Mesenchymal stem cell (in vitro differentiated cells and primary cell): ENCODE results near the gene ECHS1. TPM values are rescaled to one million over a fixed set of nuclear protein-coding genes. Genes with fewer than 3 reads are reported as not detected.

ENCODE experiments used
- DNase-seq: peaks from one replicate; pipeline ENCODE4 v3.0.0-alpha.2; 2013
- H2AFZ ChIP-seq: one replicate; pipeline ENCODE4 v1.6.1; 2013; ENCODE audit warnings: low read depth, mild to moderate bottlenecking, control low read depth, inconsistent platforms, low read length, moderate library complexity
- H2AK5ac ChIP-seq: 2 replicates; pipeline ENCODE4 v1.6.1; 2013; ENCODE audit warnings: low read length, moderate library complexity, mild to moderate bottlenecking, inconsistent platforms; ENCODE audit not compliant: severe bottlenecking
- H2BK120ac ChIP-seq: one replicate; pipeline ENCODE4 v1.6.1; 2013; ENCODE audit warnings: low read depth, mild to moderate bottlenecking, inconsistent platforms, low read length, moderate library complexity
- H2BK12ac ChIP-seq, 2 experiments: one replicate each; pipeline ENCODE4 v1.6.1; 2013; ENCODE audit warnings: inconsistent platforms in 2 of 2, low read length in 2 of 2, mild to moderate bottlenecking in 2 of 2, moderate library complexity in 2 of 2, control low read depth in 1 of 2
- H2BK15ac ChIP-seq: one replicate; pipeline ENCODE4 v1.6.1; 2013; ENCODE audit warnings: mild to moderate bottlenecking, low read depth, inconsistent platforms; ENCODE audit not compliant: poor library complexity, severe bottlenecking
- H2BK5ac ChIP-seq: 2 replicates; pipeline ENCODE4 v1.6.1; 2013; ENCODE audit warnings: low read depth, mild to moderate bottlenecking, low read length, control low read depth, inconsistent platforms; ENCODE audit not compliant: poor library complexity, severe bottlenecking
- H3K14ac ChIP-seq, 2 experiments: one replicate each; pipeline ENCODE4 v1.6.1; 2013; ENCODE audit warnings: inconsistent platforms in 2 of 2, low read length in 2 of 2, control low read depth in 1 of 2, mild to moderate bottlenecking in 1 of 2, moderate library complexity in 1 of 2
- H3K18ac ChIP-seq, 2 experiments: one replicate each; pipeline ENCODE4 v1.6.1; 2013; ENCODE audit warnings: inconsistent platforms in 2 of 2, low read length in 2 of 2, control low read depth in 1 of 2, low read depth in 1 of 2, mild to moderate bottlenecking in 1 of 2
- H3K23ac ChIP-seq, 2 experiments: one replicate each; pipeline ENCODE4 v1.6.1; 2013; ENCODE audit warnings: inconsistent platforms in 2 of 2, low read length in 2 of 2, mild to moderate bottlenecking in 2 of 2, moderate library complexity in 2 of 2, control low read depth in 1 of 2
- H3K27ac ChIP-seq: 2 replicates; pipeline ENCODE4 v1.5.1; 2013; ENCODE audit warnings: mild to moderate bottlenecking, moderate library complexity, low read length, control low read depth, inconsistent platforms; ENCODE audit not compliant: poor library complexity, severe bottlenecking
- H3K27me3 ChIP-seq, 2 experiments: 2 replicates each; pipeline versions ENCODE4 v1.6.1 to v1.7.0; 2013; ENCODE audit warnings: low read length in 2 of 2, mild to moderate bottlenecking in 2 of 2, moderate library complexity in 2 of 2, control low read depth in 1 of 2, inconsistent platforms in 1 of 2; ENCODE audit not compliant: control insufficient read depth in 1 of 2, insufficient read depth in 1 of 2
- H3K36me3 ChIP-seq, 2 experiments: 2 replicates each; pipeline versions ENCODE4 v1.6.1 to v1.7.0; 2013; ENCODE audit warnings: low read length in 2 of 2, control low read depth in 1 of 2, inconsistent platforms in 1 of 2, low read depth in 1 of 2, mild to moderate bottlenecking in 1 of 2; ENCODE audit not compliant: insufficient read depth in 2 of 2, control insufficient read depth in 1 of 2
- H3K4ac ChIP-seq, 2 experiments: one replicate each; pipeline ENCODE4 v1.6.1; 2013; ENCODE audit warnings: inconsistent platforms in 2 of 2, low read length in 2 of 2, mild to moderate bottlenecking in 2 of 2, moderate library complexity in 2 of 2, control low read depth in 1 of 2, low read depth in 1 of 2
- H3K4me1 ChIP-seq: 2 replicates; pipeline ENCODE4 v1.6.1; 2013; ENCODE audit warnings: low read depth, low read length, control low read depth; ENCODE audit not compliant: control insufficient read depth, insufficient read depth
- H3K4me2 ChIP-seq: 2 replicates; pipeline ENCODE4 v1.6.1; 2013; ENCODE audit warnings: low read length, mild to moderate bottlenecking, inconsistent platforms; ENCODE audit not compliant: poor library complexity, severe bottlenecking
- H3K4me3 ChIP-seq, 2 experiments: 2 replicates each; pipeline versions ENCODE4 v1.5.1 to v1.7.0; 2013; ENCODE audit warnings: low read length in 2 of 2, mild to moderate bottlenecking in 2 of 2, control low read depth in 1 of 2, low read depth in 1 of 2; ENCODE audit not compliant: insufficient read depth in 1 of 2
- H3K79me1 ChIP-seq: replicated peaks from 2 replicates; pipeline ENCODE4 v1.6.1; 2013; ENCODE audit warnings: mild to moderate bottlenecking, control low read depth, low read length, inconsistent platforms; ENCODE audit not compliant: poor library complexity, severe bottlenecking
- H3K9ac ChIP-seq: 2 replicates; pipeline ENCODE4 v1.7.0; 2013; ENCODE audit warnings: mild to moderate bottlenecking, low read length, moderate library complexity
- H3K9me3 ChIP-seq: 2 replicates; pipeline ENCODE4 v1.7.0; 2013; ENCODE audit warnings: mild to moderate bottlenecking, low read length; ENCODE audit not compliant: control insufficient read depth
- H4K8ac ChIP-seq: one replicate; pipeline ENCODE4 v1.6.1; 2013; ENCODE audit warnings: inconsistent platforms, mild to moderate bottlenecking, low read length, moderate library complexity
- H4K91ac ChIP-seq: one replicate; pipeline ENCODE4 v1.6.1; 2013; ENCODE audit warnings: mild to moderate bottlenecking, low read length, inconsistent platforms
- WGBS: methylation state at CpG from one replicate; pipeline ENCODE4 v1.1.7; 2013; ENCODE audit warnings: mixed read lengths; 5-methylcytosine and 5-hydroxymethylcytosine counted together
- small RNA-seq: library from polyadenylated mRNA; stranded (forward); fragments of <200 nt; extraction: miRNeasy Mini kit (QIAGEN cat#:217004); gene quantifications from one replicate; pipeline ENCODE3, GENCODE V24; 2013; ENCODE audit warnings: low read depth

ECHS1 gene

DNA sequence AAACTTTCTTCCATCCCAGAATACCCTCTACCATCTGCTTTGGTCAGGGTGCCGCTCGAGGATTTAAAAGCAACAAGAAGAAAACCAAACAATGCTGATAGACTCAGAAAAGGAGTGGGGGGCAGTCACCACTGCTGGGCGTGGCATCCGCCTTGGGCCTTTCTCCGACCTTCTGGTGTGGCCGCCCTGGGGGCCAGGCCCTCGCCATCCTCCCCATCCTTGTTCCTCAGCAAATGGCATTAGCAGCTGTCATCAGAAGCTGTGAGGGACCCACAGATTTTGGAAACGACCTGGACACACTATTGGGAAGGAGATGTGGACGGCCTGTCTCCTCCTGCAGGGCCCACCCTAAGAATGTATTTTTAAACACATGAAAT is 60.4 kb downstream of the ECHS1 start:
- Histone ChIP-seq H2AFZ (no peak overlapping the region), H3K79me1 (peaks cover 15% of the 10 kb centered on the region), H3K4me1 (peaks cover 11% of the 10 kb centered on the region), H3K4me3 (no peak overlapping the region), H3K18ac (no peak overlapping the region), H3K4ac (no peak overlapping the region), H4K8ac (no peak overlapping the region), H3K9ac (no peak overlapping the region), H2BK120ac (no peak overlapping the region), H3K36me3 (peaks cover 30 to 42% of the 10 kb centered on the region in 2 experiments), H3K23ac (no peak overlapping the region), H3K27ac (no peak overlapping the region), H4K91ac (no peak overlapping the region), H2BK12ac (no peak overlapping the region), H2AK5ac (no peak overlapping the region), H3K4me2 (no peak overlapping the region), H3K27me3 (no peaks in the 10 kb centered on the region), H3K9me3 (no peaks in the 10 kb centered on the region), H2BK5ac (no peak overlapping the region), H3K14ac (no peak overlapping the region), H2BK15ac (no peak overlapping the region)
- no peak for DNase-seq
- 97% methylated on average over 7 of the region's 9 CpGs for WGBS

Small RNA genes within 50 kb of the gene (small RNA-seq; reads per million reads assigned to genes)
- gene AL360181.4 (not detected), gene BANF1P2 (not detected), gene MIR3944 (1.4 reads per million)
